PFSK-1 (cell line): ENCODE measurements around the gene CHRM2. TPM values are rescaled to one million over a fixed set of nuclear protein-coding genes. Genes with fewer than 3 reads are reported as not detected.

Experiments used
- FOXP2 ChIP-seq: optimal IDR thresholded peaks from 2 replicates; pipeline ENCODE3; 2011; ENCODE audit warnings: borderline replicate concordance, control low read depth, inconsistent platforms; ENCODE audit not compliant: insufficient read depth; ENCODE audit errors: extremely low read length, extremely low read depth
- POLR2AphosphoS5 ChIP-seq: IDR thresholded peaks from 2 replicates; pipeline ENCODE4 v1.6.1; 2012; ENCODE audit warnings: low read depth, mild to moderate bottlenecking, control low read depth, low read length, moderate library complexity
- REST ChIP-seq, 2 experiments: IDR thresholded peaks; 2 replicates each; pipeline versions ENCODE4 v1.6.1 to v1.8.0; 2011 to 2012; ENCODE audit warnings: low read depth in 2 of 2, low read length in 2 of 2, control low read depth in 1 of 2, inconsistent platforms in 1 of 2, mild to moderate bottlenecking in 1 of 2, moderate library complexity in 1 of 2; ENCODE audit not compliant: insufficient read depth in 1 of 2
- SIN3A ChIP-seq: IDR thresholded peaks from 2 replicates; pipeline ENCODE4 v1.6.1; 2012; ENCODE audit warnings: mild to moderate bottlenecking, low read length, moderate library complexity, borderline replicate concordance; ENCODE audit not compliant: insufficient read depth
- TAF1 ChIP-seq: IDR thresholded peaks from 2 replicates; pipeline ENCODE4 v1.6.1; 2012; ENCODE audit warnings: low read length, control low read depth, borderline replicate concordance; ENCODE audit not compliant: insufficient read depth
- polyA plus RNA-seq: library from polyadenylated mRNA; unstranded; fragments of >200 nt; gene quantifications from one replicate; pipeline ENCODE4 v1.2.1, GENCODE V29; 2012; ENCODE audit warnings: low read depth, missing spikeins; ENCODE audit not compliant: insufficient read length

The CHRM2 gene
- polyA plus RNA-seq: not detected

GRCh38 chr7:136868496-136869000 is at the start of gene CHRM2:
CHRM2 (plus strand) TSS chr7:136868652; CDS start chr7:137014866, 146,214 bp downstream.
- no peak for TF ChIP-seq FOXP2
- TF ChIP-seq POLR2AphosphoS5: no peak
- TF ChIP-seq SIN3A: no peak
- no peak for TF ChIP-seq REST (IDR thresholded peaks at IDR 0.05; ENCODE audit: insufficient read depth in 1 of 2, low read depth in 2 of 2, low read length in 2 of 2)
- TF ChIP-seq TAF1: no peak

- TF ChIP-seq POLR2AphosphoS5 (no peak), FOXP2 (no peak), REST (IDR thresholded peaks at IDR 0.05; ENCODE audit: insufficient read depth in 1 of 2, low read depth in 2 of 2, low read length in 2 of 2) (no peak), TAF1 (no peak), SIN3A (no peak)
Observed at GRCh38 chr7:136845899-136846465, 22.5 kb upstream of the CHRM2 start.

DNA sequence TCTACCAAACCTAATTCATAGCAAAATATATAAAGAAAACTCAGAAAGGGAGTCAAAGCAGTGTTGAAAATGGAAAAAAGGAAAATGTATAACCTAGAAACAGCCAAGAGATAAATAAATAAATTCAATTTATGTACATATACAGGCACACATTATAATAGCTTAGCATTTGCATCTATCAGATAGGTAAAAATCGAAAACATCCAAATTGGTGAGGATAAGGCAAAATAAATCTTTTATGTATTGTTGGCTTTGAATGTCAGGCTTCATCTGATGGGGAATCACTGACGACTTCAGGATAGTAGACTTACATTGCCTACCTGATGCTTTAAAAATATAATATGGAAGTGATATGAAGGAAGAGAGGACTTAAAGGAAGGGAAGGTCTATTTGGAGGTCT is 20.6 kb upstream of the CHRM2 start:
- TF ChIP-seq SIN3A: no peak
- no peak for TF ChIP-seq FOXP2
- no peak for TF ChIP-seq TAF1
- no peak for TF ChIP-seq POLR2AphosphoS5
- no peak for TF ChIP-seq REST (IDR thresholded peaks at IDR 0.05; ENCODE audit: insufficient read depth in 1 of 2, low read depth in 2 of 2, low read length in 2 of 2)

DNA sequence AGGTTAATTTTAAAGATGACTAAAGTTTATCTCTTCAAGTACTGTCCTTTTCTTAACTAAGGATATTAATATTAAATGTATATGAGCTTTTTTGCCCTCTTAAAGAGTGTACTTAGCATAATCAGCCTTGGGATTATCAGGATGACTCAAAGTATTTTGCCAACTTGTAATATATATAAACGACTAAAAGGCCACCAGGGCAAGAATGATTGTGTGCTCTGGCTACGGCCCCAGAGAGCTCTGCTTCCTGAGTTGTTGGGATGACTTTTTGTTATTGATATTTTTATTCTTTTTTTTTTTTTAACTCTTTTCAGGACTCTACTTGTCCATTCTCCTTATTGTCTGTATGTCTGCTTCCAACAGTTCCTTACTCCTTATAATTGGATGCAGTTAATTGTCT is 14.8 kb upstream of the CHRM2 start:
- TF ChIP-seq POLR2AphosphoS5: no peak
- no peak for TF ChIP-seq SIN3A
- no peak for TF ChIP-seq REST (IDR thresholded peaks at IDR 0.05; ENCODE audit: insufficient read depth in 1 of 2, low read depth in 2 of 2, low read length in 2 of 2)
- no peak for TF ChIP-seq TAF1
- no peak for TF ChIP-seq FOXP2

DNA sequence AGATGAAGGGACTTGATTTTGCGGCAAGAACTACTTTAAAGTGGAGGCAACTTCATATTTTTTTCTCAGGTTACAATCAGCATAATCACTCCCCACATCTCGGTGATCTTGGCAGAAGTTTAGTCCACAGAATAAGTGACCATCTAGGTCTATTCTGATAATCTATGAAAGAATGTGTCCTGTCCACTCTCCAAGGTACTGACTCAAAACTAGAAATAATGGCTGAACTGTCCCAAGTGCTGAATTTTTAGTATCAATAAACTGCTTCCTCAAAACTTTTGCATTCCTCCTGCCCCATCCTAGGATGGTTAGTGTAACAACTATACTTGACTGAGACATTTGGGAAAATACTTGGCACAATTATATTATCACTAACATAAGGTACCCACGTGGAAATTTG is 10.9 kb upstream of the CHRM2 start:
- TF ChIP-seq TAF1 (no peak), REST (IDR thresholded peaks at IDR 0.05; ENCODE audit: insufficient read depth in 1 of 2, low read depth in 2 of 2, low read length in 2 of 2) (peak; percentile 77 to 96), POLR2AphosphoS5 (no peak), FOXP2 (no peak), SIN3A (no peak)
